Peyer's patch (tissue), 4 donors: Measurements from ENCODE around the gene PPM1A.

Source experiments
- CTCF ChIP-seq, 6 experiments: fragments of 450-650 bp in 4 of 6; fragments of 200-600 bp in 2 of 6; sonication (generic) in 1 of 6; IDR thresholded peaks; one replicate each; pipeline ENCODE4 v1.5.1; 2017 to 2019; ENCODE audit warnings: antibody characterized with exemption in 6 of 6, mild to moderate bottlenecking in 3 of 6, moderate library complexity in 1 of 6
- POLR2A ChIP-seq, 2 donors: fragments of 450-650 bp; IDR thresholded peaks; one replicate each; pipeline ENCODE4 v1.5.1; 2017; ENCODE audit warnings: antibody characterized with exemption in 2 of 2, mild to moderate bottlenecking in 2 of 2, moderate library complexity in 2 of 2

DNA sequence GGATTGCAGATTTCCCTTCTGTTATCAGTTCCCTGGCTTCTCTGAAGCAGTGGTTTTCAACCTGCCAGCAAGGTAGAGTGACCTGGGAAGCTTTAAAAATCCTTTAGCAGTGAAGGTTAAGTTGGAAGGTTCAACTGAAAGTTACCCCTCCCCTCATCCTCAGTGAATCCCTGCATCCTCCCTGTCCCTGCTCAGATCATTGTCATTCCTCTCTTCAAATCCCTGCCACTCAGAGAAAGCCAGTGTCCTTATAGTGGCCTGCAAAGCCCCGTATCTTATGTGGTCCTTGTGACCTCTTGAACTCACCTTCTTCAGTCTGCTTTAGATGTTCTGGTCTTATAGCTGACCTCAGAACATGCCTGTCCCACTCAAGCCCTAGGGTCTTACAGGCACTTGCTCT lies 53.6 kb downstream of the PPM1A start:
- TF ChIP-seq CTCF (IDR thresholded peaks at IDR 0.05) (no peak), POLR2A (IDR thresholded peaks at IDR 0.05) (no peak)
